Osteocyte (in vitro differentiated cells): Measurements from ENCODE around the gene CDK2AP2. TPM values are rescaled to one million over a fixed set of nuclear protein-coding genes. Genes with fewer than 3 reads are reported as not detected.

Experiments
- DNase-seq: peaks from one replicate; pipeline ENCODE4 v3.0.0; 2021; ENCODE audit warnings: mixed read lengths; ENCODE audit not compliant: unreplicated experiment; ENCODE audit errors: extremely low spot score
- H3K27ac Mint-ChIP-seq: one replicate; pipeline ENCODE4 v1.8.0; 2021; ENCODE audit warnings: mild to moderate bottlenecking, mixed read lengths; ENCODE audit not compliant: unreplicated experiment
- H3K27me3 Mint-ChIP-seq: one replicate; pipeline ENCODE4 v1.8.0; 2021; ENCODE audit warnings: mixed read lengths; ENCODE audit not compliant: unreplicated experiment
- H3K36me3 Mint-ChIP-seq: one replicate; pipeline ENCODE4 v1.8.0; 2021; ENCODE audit warnings: mixed read lengths; ENCODE audit not compliant: unreplicated experiment
- H3K4me1 Mint-ChIP-seq: one replicate; pipeline ENCODE4 v1.8.0; 2021; ENCODE audit warnings: mixed read lengths; ENCODE audit not compliant: unreplicated experiment
- H3K4me3 Mint-ChIP-seq: one replicate; pipeline ENCODE4 v1.8.0; 2021; ENCODE audit warnings: mild to moderate bottlenecking, moderate library complexity, mixed read lengths; ENCODE audit not compliant: unreplicated experiment
- H3K9me3 Mint-ChIP-seq: one replicate; pipeline ENCODE4 v1.8.0; 2021; ENCODE audit warnings: mixed read lengths; ENCODE audit not compliant: unreplicated experiment
- total RNA-seq: library from RNA; stranded (reverse); gene quantifications from 2 replicates; pipeline ENCODE4 v1.2.1, GENCODE V29; 2021
- TF ChIP-seq, protein P1 (sequence below): fragments of 200-600 bp; sonication (generic); IDR thresholded peaks from 2 replicates; pipeline ENCODE4 v1.5.0; 2021; ENCODE audit warnings: antibody characterized with exemption, mild to moderate bottlenecking, moderate library complexity

Gene CDK2AP2
- total RNA-seq, 1 donor from 2014 or later = 37.4 TPM

DNA sequence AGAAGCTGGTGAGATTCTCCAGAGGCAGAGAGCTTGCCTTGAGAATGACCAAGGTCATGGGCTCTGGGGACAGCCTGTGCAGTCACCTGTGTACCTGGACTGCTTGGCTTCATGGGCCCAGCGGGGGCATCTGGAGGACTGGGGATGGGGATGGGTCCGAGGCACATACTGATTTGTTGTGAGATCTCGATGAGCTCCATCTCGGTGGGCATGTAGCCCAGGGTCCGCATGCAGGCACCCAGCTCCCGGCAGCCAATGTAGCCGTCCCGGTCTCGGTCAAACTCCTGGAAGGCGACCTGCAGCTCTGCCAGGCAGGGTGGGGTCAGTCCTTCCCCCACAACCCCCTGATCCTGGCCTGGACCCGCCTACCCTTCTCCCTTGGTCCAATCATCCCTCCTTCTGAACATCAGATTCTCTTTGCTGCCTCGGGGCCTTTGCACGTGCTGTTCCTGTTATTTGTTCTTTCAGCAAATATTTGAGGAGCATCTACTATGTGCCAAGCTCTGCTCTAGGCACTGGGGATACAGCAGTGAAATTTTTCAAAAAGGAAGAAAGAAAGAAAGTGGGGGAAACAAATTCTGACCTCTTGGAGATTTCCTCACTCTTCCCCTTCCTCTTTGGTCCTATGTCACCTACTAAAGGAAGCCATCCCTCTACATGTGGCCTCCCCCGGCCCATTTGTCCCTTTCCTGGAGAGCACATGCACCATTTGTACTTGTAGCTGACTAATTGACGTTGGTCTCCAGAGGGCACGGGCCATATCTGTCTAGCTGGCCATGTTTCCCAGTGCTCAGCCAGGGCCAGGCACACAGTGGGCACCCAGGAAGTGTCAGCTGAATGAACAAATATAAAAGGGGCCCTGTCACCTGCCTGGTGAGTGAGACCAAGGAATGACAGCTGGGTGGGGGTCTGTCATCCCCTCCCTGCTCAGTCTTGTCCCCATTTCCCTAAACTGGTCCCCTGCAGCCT is 13.2 kb upstream of the CDK2AP2 start:
- no peak for DNase-seq
- H3K27me3 Mint-ChIP-seq = peaks cover 11% of the 10 kb centered on the region
- TF ChIP-seq, protein P1, sequence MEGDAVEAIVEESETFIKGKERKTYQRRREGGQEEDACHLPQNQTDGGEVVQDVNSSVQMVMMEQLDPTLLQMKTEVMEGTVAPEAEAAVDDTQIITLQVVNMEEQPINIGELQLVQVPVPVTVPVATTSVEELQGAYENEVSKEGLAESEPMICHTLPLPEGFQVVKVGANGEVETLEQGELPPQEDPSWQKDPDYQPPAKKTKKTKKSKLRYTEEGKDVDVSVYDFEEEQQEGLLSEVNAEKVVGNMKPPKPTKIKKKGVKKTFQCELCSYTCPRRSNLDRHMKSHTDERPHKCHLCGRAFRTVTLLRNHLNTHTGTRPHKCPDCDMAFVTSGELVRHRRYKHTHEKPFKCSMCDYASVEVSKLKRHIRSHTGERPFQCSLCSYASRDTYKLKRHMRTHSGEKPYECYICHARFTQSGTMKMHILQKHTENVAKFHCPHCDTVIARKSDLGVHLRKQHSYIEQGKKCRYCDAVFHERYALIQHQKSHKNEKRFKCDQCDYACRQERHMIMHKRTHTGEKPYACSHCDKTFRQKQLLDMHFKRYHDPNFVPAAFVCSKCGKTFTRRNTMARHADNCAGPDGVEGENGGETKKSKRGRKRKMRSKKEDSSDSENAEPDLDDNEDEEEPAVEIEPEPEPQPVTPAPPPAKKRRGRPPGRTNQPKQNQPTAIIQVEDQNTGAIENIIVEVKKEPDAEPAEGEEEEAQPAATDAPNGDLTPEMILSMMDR = no peak
- H3K9me3 Mint-ChIP-seq = no peaks in the 10 kb centered on the region
- H3K36me3 Mint-ChIP-seq = no peaks in the 10 kb centered on the region
- no peaks in the 10 kb centered on the region for H3K4me1 Mint-ChIP-seq
- no peak overlapping the region for H3K4me3 Mint-ChIP-seq
- H3K27ac Mint-ChIP-seq = no peak overlapping the region

DNA sequence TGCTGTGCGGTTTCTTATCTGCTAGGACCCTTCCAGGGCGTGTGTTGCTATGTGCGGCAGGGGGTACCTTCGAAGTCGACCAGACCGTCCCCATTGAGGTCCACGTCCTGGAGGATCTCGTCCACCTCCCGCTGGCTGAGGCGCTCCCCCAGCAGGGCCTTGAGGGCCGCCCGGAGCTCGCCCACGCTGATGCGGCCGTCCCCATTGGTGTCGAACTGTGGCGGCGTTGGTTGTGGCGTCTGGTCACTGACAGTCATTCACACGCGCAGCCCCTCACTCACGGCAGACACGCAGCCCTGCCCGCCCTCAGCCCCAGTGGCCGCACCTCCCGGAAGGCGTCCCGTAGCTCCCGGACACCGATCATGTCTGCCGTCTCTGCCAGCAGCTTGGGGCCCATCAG is 11.8 kb upstream of the CDK2AP2 start:
- H3K27ac Mint-ChIP-seq = no peak overlapping the region
- no peak overlapping the region for H3K4me3 Mint-ChIP-seq
- peaks cover 17% of the 10 kb centered on the region for H3K27me3 Mint-ChIP-seq
- no peaks in the 10 kb centered on the region for H3K9me3 Mint-ChIP-seq
- TF ChIP-seq, protein P1 = no peak
- no peaks in the 10 kb centered on the region for H3K36me3 Mint-ChIP-seq
- no peaks in the 10 kb centered on the region for H3K4me1 Mint-ChIP-seq
- DNase-seq = no peak

DNA sequence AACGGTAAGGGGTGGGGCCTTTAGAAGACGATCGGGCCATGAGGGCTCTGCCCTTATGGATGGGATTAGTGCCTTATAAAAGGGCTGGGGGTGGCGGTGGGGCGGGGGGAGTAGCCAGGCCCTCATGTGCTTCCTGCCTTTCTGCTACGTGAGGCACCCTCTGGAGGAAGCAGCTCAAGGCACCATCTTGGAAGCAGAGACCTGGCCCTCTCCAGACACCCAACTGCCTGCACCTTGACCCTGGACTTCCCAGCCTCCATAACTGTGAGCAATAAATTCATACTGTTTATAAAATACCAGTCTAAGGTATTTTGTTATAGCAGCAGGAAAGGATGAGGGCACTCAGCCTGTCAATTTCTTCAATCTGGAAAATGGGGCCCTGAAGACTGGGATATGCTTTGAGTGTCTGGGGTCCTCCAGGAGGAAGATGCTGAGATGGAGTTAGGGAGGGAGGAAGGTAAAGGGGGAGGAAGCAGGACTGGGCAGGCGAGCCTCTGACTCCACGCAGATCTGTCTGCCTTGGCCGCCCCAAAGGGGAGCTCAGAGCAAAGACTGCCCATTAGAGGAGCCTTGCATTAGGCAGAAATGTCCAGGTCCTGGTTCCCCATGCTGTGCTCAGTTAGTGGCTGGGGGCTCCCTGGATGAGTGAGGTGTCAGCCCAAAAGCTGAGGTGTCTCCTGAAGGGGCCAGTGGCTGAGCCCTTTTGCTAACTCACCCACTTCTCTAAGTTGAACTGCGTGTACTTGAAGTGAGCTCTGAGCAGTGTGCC is 10.0 kb upstream of the CDK2AP2 start:
- H3K27ac Mint-ChIP-seq = no peak overlapping the region
- no peak overlapping the region for H3K4me3 Mint-ChIP-seq
- peaks cover 27% of the 10 kb centered on the region for H3K27me3 Mint-ChIP-seq
- TF ChIP-seq, protein P1 = no peak
- DNase-seq = no peak
- no peaks in the 10 kb centered on the region for H3K4me1 Mint-ChIP-seq
- no peaks in the 10 kb centered on the region for H3K36me3 Mint-ChIP-seq
- no peaks in the 10 kb centered on the region for H3K9me3 Mint-ChIP-seq

DNA sequence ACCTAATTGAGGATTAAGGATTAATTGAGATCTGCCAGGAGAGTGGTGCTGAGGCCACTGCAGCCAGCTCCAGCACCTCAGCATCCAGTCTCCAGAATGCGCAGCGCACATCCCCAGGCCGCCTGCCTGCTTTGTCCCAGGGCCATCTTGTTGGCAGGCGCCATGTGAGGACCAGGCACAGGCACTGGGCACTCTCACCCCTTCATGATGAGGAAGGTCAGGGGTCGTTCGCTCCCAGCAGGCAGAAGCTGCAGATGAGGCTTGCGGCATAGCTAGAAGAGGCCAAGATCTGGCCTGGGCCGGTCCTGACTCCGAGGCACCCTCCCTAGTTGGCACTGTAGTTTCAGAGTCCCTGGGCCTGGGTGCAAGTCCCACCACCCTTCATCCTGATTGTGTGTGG is 8.8 kb upstream of the CDK2AP2 start:
- H3K27ac Mint-ChIP-seq = no peak overlapping the region

More for the DNA sequence above, 8.8 kb upstream of the CDK2AP2 start:
- Mint-ChIP-seq H3K36me3 (no peaks in the 10 kb centered on the region), H3K4me3 (no peak overlapping the region), H3K9me3 (no peaks in the 10 kb centered on the region), H3K4me1 (no peaks in the 10 kb centered on the region), H3K27me3 (peaks cover 30% of the 10 kb centered on the region)
- no peak for DNase-seq
- TF ChIP-seq, protein P1 = no peak
